DOHH2 (cell line): Measurements from ENCODE around the gene FAM98C.

Experiments
- H3F3A ChIP-seq: fragments of 200-600 bp; sonication (generic), shearing (Covaris generic); 2 replicates; pipeline ENCODE4 v1.6.0; 2016; ENCODE audit warnings: antibody characterized with exemption, mild to moderate bottlenecking; ENCODE audit not compliant: control insufficient read depth, insufficient read depth
- H3K27ac ChIP-seq: fragments of 200-600 bp; sonication (generic); 2 replicates; pipeline ENCODE4 v1.5.1; 2014; ENCODE audit warnings: low read depth, mild to moderate bottlenecking, low read length, moderate library complexity
- H3K27me3 ChIP-seq: fragments of 200-600 bp; sonication (generic); 2 replicates; pipeline ENCODE4 v1.6.1; 2014; ENCODE audit warnings: mild to moderate bottlenecking, low read length, mixed read lengths; ENCODE audit not compliant: control insufficient read depth
- H3K36me3 ChIP-seq: fragments of 200-600 bp; sonication (generic); 2 replicates; pipeline ENCODE4 v1.6.1; 2014; ENCODE audit warnings: mild to moderate bottlenecking, low read length, moderate library complexity, mixed read lengths; ENCODE audit not compliant: control insufficient read depth
- H3K4me1 ChIP-seq: fragments of 200-600 bp; sonication (generic); 2 replicates; pipeline ENCODE4 v1.6.1; 2014; ENCODE audit warnings: mild to moderate bottlenecking, low read length, mixed read lengths; ENCODE audit not compliant: control insufficient read depth
- H3K4me2 ChIP-seq: fragments of 200-600 bp; sonication (generic); 2 replicates; pipeline ENCODE4 v1.6.0; 2014; ENCODE audit warnings: mild to moderate bottlenecking, low read length, moderate library complexity
- H3K4me3 ChIP-seq: fragments of 200-600 bp; sonication (generic); 2 replicates; pipeline ENCODE4 v1.5.1; 2014; ENCODE audit warnings: mild to moderate bottlenecking, low read length, mixed read lengths
- H3K79me2 ChIP-seq: fragments of 200-600 bp; sonication (generic); 2 replicates; pipeline ENCODE4 v1.6.1; 2014; ENCODE audit warnings: mild to moderate bottlenecking, low read length, mixed read lengths; ENCODE audit not compliant: control insufficient read depth
- H3K9me2 ChIP-seq: fragments of 200-600 bp; sonication (generic); replicated peaks from 2 replicates; pipeline ENCODE4 v1.6.1; 2014; ENCODE audit warnings: mild to moderate bottlenecking, low read length, mixed read lengths; ENCODE audit not compliant: control insufficient read depth
- H3K9me3 ChIP-seq: fragments of 200-600 bp; sonication (generic); 2 replicates; pipeline ENCODE4 v1.6.1; 2014; ENCODE audit warnings: antibody characterized with exemption, low read length, mixed read lengths; ENCODE audit not compliant: control insufficient read depth, insufficient read depth
- H4K20me1 ChIP-seq: fragments of 200-600 bp; sonication (generic); 2 replicates; pipeline ENCODE4 v1.6.0; 2014; ENCODE audit warnings: low read depth, mild to moderate bottlenecking, antibody characterized with exemption, low read length, moderate library complexity; ENCODE audit not compliant: control insufficient read depth, insufficient read depth
- CTCF ChIP-seq: fragments of 200-600 bp; sonication (generic); IDR thresholded peaks from one replicate; pipeline ENCODE4 v1.5.1; 2014; ENCODE audit warnings: antibody characterized with exemption, mild to moderate bottlenecking, low read depth, low read length; ENCODE audit not compliant: poor library complexity, severe bottlenecking
- EZH2phosphoT487 ChIP-seq: fragments of 200-600 bp; sonication (generic); IDR thresholded peaks from 2 replicates; pipeline ENCODE4 v1.6.1; 2017; ENCODE audit warnings: borderline replicate concordance, mild to moderate bottlenecking, antibody characterized with exemption, low read length, moderate library complexity, mixed read lengths

FAM98C gene

GRCh38 chr19:38457690-38458405 lies 55.0 kb downstream of the FAM98C start:
- H3K79me2 ChIP-seq: no peaks in the 10 kb centered on the region
- H3K4me1 ChIP-seq: no peaks in the 10 kb centered on the region
- H3K9me3 ChIP-seq: no peaks in the 10 kb centered on the region; the same call in 1 of the 2 replicates
- no peak overlapping the region for H3K4me3 ChIP-seq
- TF ChIP-seq CTCF (no peak), EZH2phosphoT487 (no peak)
- no peaks in the 10 kb centered on the region for H3K27me3 ChIP-seq
- no peaks in the 10 kb centered on the region for H3K36me3 ChIP-seq
- no peak overlapping the region for H3K27ac ChIP-seq
- no peaks in the 10 kb centered on the region for H4K20me1 ChIP-seq
- no peaks in the 10 kb centered on the region for H3K9me2 ChIP-seq
- H3K4me2 ChIP-seq: no peak overlapping the region
- no peaks in the 10 kb centered on the region for H3F3A ChIP-seq
